SU-DHL-6 (cell line): ENCODE data around the gene CXCR1.

Experiments used
- H2AFZ ChIP-seq: fragments of 200-600 bp; sonication (generic); 2 replicates; pipeline ENCODE4 v1.6.1; 2014; ENCODE audit warnings: low read depth, mild to moderate bottlenecking, moderate library complexity, mixed read lengths, antibody characterized with exemption, low read length; ENCODE audit not compliant: severe bottlenecking
- H3F3A ChIP-seq: fragments of 200-600 bp; shearing (Covaris generic); 2 replicates; pipeline ENCODE4 v1.6.0; 2016; ENCODE audit warnings: antibody characterized with exemption, mild to moderate bottlenecking; ENCODE audit not compliant: insufficient read depth
- H3K27ac ChIP-seq: fragments of 200-600 bp; sonication (generic); 2 replicates; pipeline ENCODE4 v1.5.1; 2016; ENCODE audit warnings: low read depth, mild to moderate bottlenecking, low read length, moderate library complexity, mixed read lengths
- H3K27me3 ChIP-seq: fragments of 200-600 bp; sonication (generic), shearing (Covaris generic); 2 replicates; pipeline ENCODE4 v1.6.0; 2014; ENCODE audit warnings: mild to moderate bottlenecking, low read length
- H3K36me3 ChIP-seq: fragments of 200-600 bp; sonication (generic); 2 replicates; pipeline ENCODE4 v1.6.1; 2014; ENCODE audit warnings: mild to moderate bottlenecking, low read length, mixed read lengths
- H3K4me2 ChIP-seq: fragments of 300-600, 200-600 bp; shearing (Covaris generic), sonication (generic); 2 replicates; pipeline ENCODE4 v1.6.0; 2014; ENCODE audit warnings: low read length, low read depth, mild to moderate bottlenecking; ENCODE audit not compliant: poor library complexity, severe bottlenecking
- H3K4me3 ChIP-seq: fragments of 200-600 bp; sonication (generic); 2 replicates; pipeline ENCODE4 v1.5.1; 2014; ENCODE audit warnings: antibody characterized with exemption, low read length, mild to moderate bottlenecking, mixed read lengths; ENCODE audit not compliant: insufficient read depth, poor library complexity, severe bottlenecking
- H3K79me2 ChIP-seq: fragments of 200-600 bp; sonication (generic); 2 replicates; pipeline ENCODE4 v1.6.1; 2014; ENCODE audit warnings: mild to moderate bottlenecking, low read length, moderate library complexity; ENCODE audit not compliant: insufficient read depth
- H3K9ac ChIP-seq: fragments of 200-600 bp; sonication (generic); 2 replicates; pipeline ENCODE4 v1.7.0; 2014; ENCODE audit warnings: mild to moderate bottlenecking, low read length
- H3K9me2 ChIP-seq: fragments of 200-600 bp; sonication (generic); replicated peaks from 2 replicates; pipeline ENCODE4 v1.6.1; 2014; ENCODE audit warnings: low read length; ENCODE audit not compliant: insufficient read depth
- H3K9me3 ChIP-seq: fragments of 200-600 bp; sonication (generic); 2 replicates; pipeline ENCODE4 v1.6.1; 2014; ENCODE audit warnings: low read length, mixed read lengths; ENCODE audit not compliant: insufficient read depth
- H4K20me1 ChIP-seq: fragments of 200-600 bp; sonication (generic); 2 replicates; pipeline ENCODE4 v1.6.1; 2014; ENCODE audit warnings: low read depth, mild to moderate bottlenecking, antibody characterized with exemption, low read length, moderate library complexity, mixed read lengths
- CTCF ChIP-seq: fragments of 200-600 bp; sonication (generic); IDR thresholded peaks from one replicate; pipeline ENCODE4 v1.5.1; 2017; ENCODE audit warnings: antibody characterized with exemption, mild to moderate bottlenecking, low read length, moderate library complexity; ENCODE audit not compliant: insufficient read depth, poor library complexity, severe bottlenecking
- EZH2phosphoT487 ChIP-seq: fragments of 200-600 bp; sonication (generic), shearing (Covaris generic); conservative IDR thresholded peaks from 2 replicates; pipeline ENCODE4 v1.6.1; 2018; ENCODE audit warnings: mild to moderate bottlenecking, antibody characterized with exemption, low read length, moderate library complexity, mixed read lengths

CXCR1 gene

GRCh38 chr2:218202266-218202665 is 35.5 kb upstream of the CXCR1 start:
- TF ChIP-seq CTCF (no peak), EZH2phosphoT487 (no peak)
- no peaks in the 10 kb centered on the region for H4K20me1 ChIP-seq
- no peaks in the 10 kb centered on the region for H3K9me3 ChIP-seq
- H3K36me3 ChIP-seq, result no peaks in the 10 kb centered on the region
- H3F3A ChIP-seq, result no peaks in the 10 kb centered on the region
- H3K4me2 ChIP-seq, result no peak overlapping the region
- no peaks in the 10 kb centered on the region for H3K79me2 ChIP-seq
- no peak overlapping the region for H3K4me3 ChIP-seq
- no peak overlapping the region for H3K27ac ChIP-seq
- no peaks in the 10 kb centered on the region for H3K27me3 ChIP-seq
- no peaks in the 10 kb centered on the region for H3K9me2 ChIP-seq
- no peak overlapping the region for H3K9ac ChIP-seq
- H2AFZ ChIP-seq, result no peak overlapping the region

- no peaks in the 10 kb centered on the region for H3K79me2 ChIP-seq
- no peaks in the 10 kb centered on the region for H3K27me3 ChIP-seq
- H3K27ac ChIP-seq, result no peak overlapping the region
- TF ChIP-seq EZH2phosphoT487 (no peak), CTCF (no peak)
- H3K4me3 ChIP-seq, result no peak overlapping the region
- no peaks in the 10 kb centered on the region for H3F3A ChIP-seq
- H3K4me2 ChIP-seq, result no peak overlapping the region
- no peak overlapping the region for H3K9ac ChIP-seq
- no peak overlapping the region for H2AFZ ChIP-seq
- H4K20me1 ChIP-seq, result no peaks in the 10 kb centered on the region
- no peaks in the 10 kb centered on the region for H3K9me2 ChIP-seq
- no peaks in the 10 kb centered on the region for H3K36me3 ChIP-seq
- H3K9me3 ChIP-seq, result no peaks in the 10 kb centered on the region
Measured at GRCh38 chr2:218196974-218197373, 30.2 kb upstream of the CXCR1 start.

- no peak overlapping the region for H3K27ac ChIP-seq
- H2AFZ ChIP-seq, result no peak overlapping the region
- H3K36me3 ChIP-seq, result no peaks in the 10 kb centered on the region
- H4K20me1 ChIP-seq, result no peaks in the 10 kb centered on the region
- H3F3A ChIP-seq, result no peaks in the 10 kb centered on the region
- TF ChIP-seq CTCF (no peak), EZH2phosphoT487 (no peak)
- H3K27me3 ChIP-seq, result no peaks in the 10 kb centered on the region
- no peak overlapping the region for H3K4me2 ChIP-seq
- no peaks in the 10 kb centered on the region for H3K79me2 ChIP-seq
- no peaks in the 10 kb centered on the region for H3K9me3 ChIP-seq
- no peaks in the 10 kb centered on the region for H3K9me2 ChIP-seq
- H3K4me3 ChIP-seq, result no peak overlapping the region
- H3K9ac ChIP-seq, result no peak overlapping the region
Measured at GRCh38 chr2:218194880-218195279, 28.1 kb upstream of the CXCR1 start.
